A673 (cell line): ENCODE results near the gene ESRRG. TPM values are rescaled to one million over a fixed set of nuclear protein-coding genes. Genes with fewer than 3 reads are reported as not detected.

Experiments used
- BruUV-seq: library from RNA; stranded (reverse); fragments of 400-500 nt; replicated peaks from 2 replicates; lab custom pipeline; 2021; lab: Mats Ljungman, UMichigan
- CTCF ChIA-PET: fragments of 300-600 bp; sonication (Branson Sonifier 250); formaldehyde crosslinking; loops from one replicate; lab custom pipeline; 2022; ENCODE audit warnings: antibody characterized with exemption; lab: Charles Lee
- POLR2A ChIA-PET: fragments of 300-600 bp; sonication (Branson Sonifier 250); formaldehyde crosslinking; loops from one replicate; lab custom pipeline; 2022; ENCODE audit warnings: antibody characterized with exemption; ENCODE audit not compliant: low non-redundant PET; lab: Charles Lee
- DNase-seq: peaks from one replicate; pipeline ENCODE4 v3.0.0-alpha.2; 2015; ENCODE audit warnings: low spot score
- H3K27ac ChIP-seq: fragments of 200-600 bp; sonication (generic); 2 replicates; pipeline ENCODE4 v1.5.1; 2016; ENCODE audit warnings: mixed run types, low read depth, mild to moderate bottlenecking, mixed read lengths, antibody characterized with exemption, low read length; ENCODE audit not compliant: poor library complexity, severe bottlenecking
- H3K27me3 ChIP-seq: fragments of 200-600 bp; sonication (generic); replicated peaks from 2 replicates; pipeline ENCODE4 v1.6.1; 2017; ENCODE audit warnings: mixed run types, low read depth, mild to moderate bottlenecking, mixed read lengths, antibody characterized with exemption, low read length; ENCODE audit not compliant: insufficient read depth, poor library complexity
- H3K36me3 ChIP-seq: fragments of 200-600 bp; sonication (generic); 2 replicates; pipeline ENCODE4 v1.6.1; 2016; ENCODE audit warnings: mixed run types, mild to moderate bottlenecking, mixed read lengths, antibody characterized with exemption, low read length; ENCODE audit not compliant: insufficient read depth, poor library complexity, severe bottlenecking
- H3K4me1 ChIP-seq: fragments of 200-600 bp; sonication (generic); 2 replicates; pipeline ENCODE4 v1.6.1; 2017; ENCODE audit warnings: mixed run types, mild to moderate bottlenecking, mixed read lengths, antibody characterized with exemption, low read length; ENCODE audit not compliant: insufficient read depth, poor library complexity, severe bottlenecking
- H3K4me3 ChIP-seq: fragments of 200-600 bp; sonication (generic); 2 replicates; pipeline ENCODE4 v1.5.1; 2016; ENCODE audit warnings: low read depth, mixed run types, mild to moderate bottlenecking, mixed read lengths, low read length; ENCODE audit not compliant: poor library complexity, severe bottlenecking
- H3K9me3 ChIP-seq: fragments of 200-600 bp; sonication (generic); 2 replicates; pipeline ENCODE4 v1.6.1; 2016; ENCODE audit warnings: mixed run types, low read depth, mild to moderate bottlenecking, mixed read lengths, antibody characterized with exemption, low read length; ENCODE audit not compliant: poor library complexity, severe bottlenecking
- CTCF ChIP-seq: fragments of 300-800, 200-600 bp; sonication (generic); conservative IDR thresholded peaks from 2 replicates; pipeline ENCODE4 v1.5.1; 2017; ENCODE audit warnings: low read depth, mild to moderate bottlenecking, antibody characterized with exemption, low read length, moderate library complexity, mixed read lengths
- EZH2 ChIP-seq: fragments of 200-600 bp; sonication (generic); IDR thresholded peaks from 2 replicates; pipeline ENCODE4 v1.6.1; 2017; ENCODE audit warnings: borderline replicate concordance, low read depth, mild to moderate bottlenecking, mixed read lengths, antibody characterized with exemption, low read length; ENCODE audit not compliant: poor library complexity, severe bottlenecking
- intact Hi-C: fragments of 100-400 bp; cut with micrococcal nuclease; formaldehyde crosslinking; loops from one replicate; pipeline ENCODE4 v1.10.0; 2022; ENCODE audit not compliant: unreplicated experiment
- total RNA-seq: library from RNA; stranded (reverse); gene quantifications from 2 replicates; pipeline ENCODE4 v1.2.3, GENCODE V29; 2021

Gene ESRRG
- total RNA-seq, 1 experiment from 2014 or later, result not detected

GRCh38 chr1:216461466-216461865 is 261.8 kb downstream of the ESRRG start:
- TF ChIP-seq EZH2 (no peak), CTCF (no peak)
- ChIA-PET POLR2A (no interaction called here), CTCF (no interaction called here)
- Histone ChIP-seq H3K4me3 (no peak overlapping the region), H3K9me3 (no peaks in the 10 kb centered on the region), H3K4me1 (no peaks in the 10 kb centered on the region), H3K36me3 (no peaks in the 10 kb centered on the region), H3K27ac (no peak overlapping the region), H3K27me3 (no peaks in the 10 kb centered on the region)
- peak; percentile 19 for DNase-seq
- intact Hi-C loops, result no loop called here
- BruUV-seq, result no TSS peak

GRCh38 chr1:216459651-216460207 is 263.5 kb downstream of the ESRRG start:
- ChIA-PET CTCF (no interaction called here), POLR2A (no interaction called here)
- no peaks in the 10 kb centered on the region for H3K9me3 ChIP-seq
- no peaks in the 10 kb centered on the region for H3K4me1 ChIP-seq
- TF ChIP-seq CTCF (no peak), EZH2 (no peak)
- no peak overlapping the region for H3K4me3 ChIP-seq
- H3K27me3 ChIP-seq, result no peaks in the 10 kb centered on the region
- H3K27ac ChIP-seq, result no peak overlapping the region
- no peak for DNase-seq
- intact Hi-C loops, result no loop called here
- no peaks in the 10 kb centered on the region for H3K36me3 ChIP-seq
- no TSS peak for BruUV-seq

- Histone ChIP-seq H3K9me3 (no peaks in the 10 kb centered on the region), H3K4me1 (no peaks in the 10 kb centered on the region), H3K4me3 (no peak overlapping the region), H3K36me3 (no peaks in the 10 kb centered on the region), H3K27me3 (no peaks in the 10 kb centered on the region), H3K27ac (no peak overlapping the region)
- intact Hi-C loops, result no loop called here
- ChIA-PET CTCF (no interaction called here), POLR2A (no interaction called here)
- BruUV-seq, result no TSS peak
- TF ChIP-seq EZH2 (no peak), CTCF (no peak)
- DNase-seq, result no peak
These were observed 264.4 kb downstream of the ESRRG start for GRCh38 chr1:216458812-216459211.
